PC-9 (cell line): ENCODE results near the gene PDE3B. TPM values are rescaled to one million over a fixed set of nuclear protein-coding genes. Genes with fewer than 3 reads are reported as not detected.
"Not testable (repeated sequence)": the region's sequence is repeated elsewhere in the genome, so short reads cannot be mapped to it uniquely, and the experiment has no call there.

Experiments used
- BruUV-seq: library from RNA; stranded (reverse); fragments of 400-500 nt; replicated peaks from 2 replicates; lab custom pipeline; 2021; lab: Mats Ljungman, UMichigan
- CTCF ChIA-PET: fragments of 300-600 bp; sonication (Branson Sonifier 250); formaldehyde crosslinking; loops from one replicate; lab custom pipeline; 2022; ENCODE audit warnings: antibody characterized with exemption; lab: Charles Lee
- POLR2A ChIA-PET: fragments of 300-600 bp; sonication (Branson Sonifier 250); formaldehyde crosslinking; loops from one replicate; lab custom pipeline; 2022; ENCODE audit warnings: antibody characterized with exemption; ENCODE audit not compliant: unreplicated experiment; lab: Charles Lee
- DNase-seq, 2 experiments: peaks; one replicate each; pipeline versions ENCODE4 v3.0.0 to v3.0.0-alpha.2; 2015 to 2022; ENCODE audit warnings: mixed read lengths in 1 of 2
- H2AFZ ChIP-seq: fragments of 200-600 bp; sonication (generic); 2 replicates; pipeline ENCODE4 v1.8.1; 2017; ENCODE audit warnings: antibody characterized with exemption
- H3F3A ChIP-seq: fragments of 200-600 bp; sonication (generic); 2 replicates; pipeline ENCODE4 v1.8.1; 2017; ENCODE audit warnings: antibody characterized with exemption, mild to moderate bottlenecking, low read depth; ENCODE audit not compliant: insufficient read depth
- H3K27ac ChIP-seq: fragments of 200-600 bp; sonication (generic); 2 replicates; pipeline ENCODE4 v1.6.1; 2016; ENCODE audit warnings: mixed run types
- H3K27me3 ChIP-seq: fragments of 200-600 bp; sonication (generic); 2 replicates; pipeline ENCODE4 v1.6.1; 2016; ENCODE audit warnings: low read depth, mixed run types; ENCODE audit not compliant: insufficient read depth
- H3K36me3 ChIP-seq: fragments of 200-600 bp; sonication (generic); 2 replicates; pipeline ENCODE4 v1.6.1; 2016; ENCODE audit warnings: low read depth, mixed run types
- H3K4me1 ChIP-seq: fragments of 200-600 bp; sonication (generic); replicated peaks from 2 replicates; pipeline ENCODE4 v1.6.1; 2016; ENCODE audit warnings: mixed run types; ENCODE audit not compliant: insufficient read depth
- H3K4me2 ChIP-seq: fragments of 200-600 bp; sonication (generic); 2 replicates; pipeline ENCODE4 v1.6.1; 2017; ENCODE audit warnings: mixed run types
- H3K4me3 ChIP-seq: fragments of 200-600 bp; sonication (generic); 2 replicates; pipeline ENCODE4 v1.6.1; 2016; ENCODE audit warnings: mixed run types
- H3K79me2 ChIP-seq: fragments of 200-600 bp; sonication (generic); 2 replicates; pipeline ENCODE4 v1.6.1; 2017; ENCODE audit warnings: low read depth, mixed run types
- H3K9me2 ChIP-seq: fragments of 200-600 bp; sonication (generic); 2 replicates; pipeline ENCODE4 v1.8.1; 2017; ENCODE audit warnings: mild to moderate bottlenecking; ENCODE audit not compliant: insufficient read depth
- H3K9me3 ChIP-seq: fragments of 200-600 bp; sonication (generic); 2 replicates; pipeline ENCODE4 v1.8.1; 2016; ENCODE audit warnings: low read depth; ENCODE audit not compliant: insufficient read depth
- H4K20me1 ChIP-seq: fragments of 200-600 bp; sonication (generic); 2 replicates; pipeline ENCODE4 v1.8.1; 2017; ENCODE audit not compliant: insufficient read depth
- EZH2 ChIP-seq: fragments of 200-600 bp; sonication (generic); IDR thresholded peaks from 2 replicates; pipeline ENCODE4 v1.8.0; 2017; ENCODE audit warnings: antibody characterized with exemption, low read depth
- intact Hi-C: fragments of 100-400 bp; cut with micrococcal nuclease; formaldehyde crosslinking; loops from one replicate; pipeline ENCODE4 v1.10.0; 2022; ENCODE audit not compliant: unreplicated experiment
- total RNA-seq: library from RNA; stranded (reverse); gene quantifications from 2 replicates; pipeline ENCODE4 v1.2.3, GENCODE V29; 2021
- TF ChIP-seq, protein P1 (sequence below): fragments of 200-600 bp; sonication (generic); conservative IDR thresholded peaks from 2 replicates; pipeline ENCODE4 v1.6.1; 2017; ENCODE audit warnings: mixed run types, antibody characterized with exemption, mild to moderate bottlenecking, moderate library complexity

The PDE3B gene
- total RNA-seq, 1 experiment from 2014 or later: not detected

DNA sequence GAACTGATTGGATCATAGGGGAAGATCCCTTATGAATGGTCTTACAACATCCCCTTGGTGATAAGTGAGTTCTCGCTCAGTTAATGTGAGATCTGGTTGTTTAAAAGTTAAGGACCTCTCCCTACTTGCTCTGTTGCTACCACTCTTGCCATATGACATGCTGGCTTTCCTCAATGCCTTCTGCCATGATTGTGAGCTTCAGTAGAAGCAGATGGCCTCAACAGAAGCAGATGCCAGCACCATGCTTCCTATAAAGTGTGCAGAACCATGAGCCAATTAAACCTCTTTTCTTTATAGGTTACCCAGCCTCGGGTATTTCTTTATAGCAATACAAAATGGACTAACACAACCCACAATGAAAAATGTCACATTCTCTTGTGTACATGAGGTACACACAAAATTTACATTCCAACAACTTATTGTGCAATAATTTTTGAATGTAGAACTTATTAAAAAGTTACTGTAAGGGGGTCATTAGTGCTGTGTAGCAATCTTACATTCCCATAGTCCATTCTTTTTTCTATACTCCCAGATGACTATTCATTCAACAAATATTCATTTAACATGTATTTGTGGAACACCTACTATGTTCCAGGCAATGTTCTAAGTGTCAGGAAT lies 238.1 kb downstream of the PDE3B start:
- Histone ChIP-seq H3K4me3 (no peak overlapping the region), H3K79me2 (no peaks in the 10 kb centered on the region), H3K4me1 (no peaks in the 10 kb centered on the region), H3K27ac (no peak overlapping the region), H3K27me3 (no peaks in the 10 kb centered on the region), H4K20me1 (no peaks in the 10 kb centered on the region), H3K4me2 (no peak overlapping the region), H3F3A (no peaks in the 10 kb centered on the region), H3K36me3 (no peaks in the 10 kb centered on the region), H3K9me3 (no peaks in the 10 kb centered on the region), H2AFZ (no peak overlapping the region), H3K9me2 (no peaks in the 10 kb centered on the region)
- no TSS peak for BruUV-seq
- CTCF ChIA-PET: no interaction called here
- TF ChIP-seq, protein P1, sequence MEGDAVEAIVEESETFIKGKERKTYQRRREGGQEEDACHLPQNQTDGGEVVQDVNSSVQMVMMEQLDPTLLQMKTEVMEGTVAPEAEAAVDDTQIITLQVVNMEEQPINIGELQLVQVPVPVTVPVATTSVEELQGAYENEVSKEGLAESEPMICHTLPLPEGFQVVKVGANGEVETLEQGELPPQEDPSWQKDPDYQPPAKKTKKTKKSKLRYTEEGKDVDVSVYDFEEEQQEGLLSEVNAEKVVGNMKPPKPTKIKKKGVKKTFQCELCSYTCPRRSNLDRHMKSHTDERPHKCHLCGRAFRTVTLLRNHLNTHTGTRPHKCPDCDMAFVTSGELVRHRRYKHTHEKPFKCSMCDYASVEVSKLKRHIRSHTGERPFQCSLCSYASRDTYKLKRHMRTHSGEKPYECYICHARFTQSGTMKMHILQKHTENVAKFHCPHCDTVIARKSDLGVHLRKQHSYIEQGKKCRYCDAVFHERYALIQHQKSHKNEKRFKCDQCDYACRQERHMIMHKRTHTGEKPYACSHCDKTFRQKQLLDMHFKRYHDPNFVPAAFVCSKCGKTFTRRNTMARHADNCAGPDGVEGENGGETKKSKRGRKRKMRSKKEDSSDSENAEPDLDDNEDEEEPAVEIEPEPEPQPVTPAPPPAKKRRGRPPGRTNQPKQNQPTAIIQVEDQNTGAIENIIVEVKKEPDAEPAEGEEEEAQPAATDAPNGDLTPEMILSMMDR: no peak
- TF ChIP-seq EZH2: no peak
- intact Hi-C loops: no loop called here
- POLR2A ChIA-PET: no interaction called here
- DNase-seq: no peak

DNA sequence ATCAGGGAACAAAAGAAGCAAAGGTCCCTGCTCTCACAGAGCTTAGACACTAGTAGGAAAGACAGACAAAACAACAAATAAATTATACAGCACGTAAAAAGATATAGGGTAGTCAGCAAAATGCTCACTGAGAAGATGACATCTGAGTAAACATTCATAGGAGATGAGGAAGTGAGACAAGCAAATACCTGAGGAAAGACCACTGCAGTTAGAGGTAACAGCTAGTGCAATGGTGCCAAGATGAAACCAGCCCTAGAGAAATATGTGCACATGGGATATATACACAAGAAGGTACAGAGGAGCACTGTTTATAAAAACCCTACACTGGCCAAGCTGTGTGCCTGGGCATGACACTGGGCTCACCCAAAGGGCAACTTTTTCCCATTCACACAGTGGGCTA lies 238.6 kb downstream of the PDE3B start:
- H4K20me1 ChIP-seq: no peaks in the 10 kb centered on the region
- no peak for DNase-seq
- no peaks in the 10 kb centered on the region for H3K79me2 ChIP-seq
- no peaks in the 10 kb centered on the region for H3K9me3 ChIP-seq
- intact Hi-C loops: no loop called here
- no peak overlapping the region for H3K4me2 ChIP-seq
- no peak overlapping the region for H3K27ac ChIP-seq
- no peaks in the 10 kb centered on the region for H3K9me2 ChIP-seq
- POLR2A ChIA-PET: no interaction called here
- H3K4me1 ChIP-seq: no peaks in the 10 kb centered on the region
- BruUV-seq: no TSS peak
- TF ChIP-seq EZH2: no peak
- TF ChIP-seq, protein P1: no peak
- H2AFZ ChIP-seq: no peak overlapping the region
- no peaks in the 10 kb centered on the region for H3K36me3 ChIP-seq
- H3K27me3 ChIP-seq: no peaks in the 10 kb centered on the region
- H3F3A ChIP-seq: no peaks in the 10 kb centered on the region
- CTCF ChIA-PET: no interaction called here
- no peak overlapping the region for H3K4me3 ChIP-seq

DNA sequence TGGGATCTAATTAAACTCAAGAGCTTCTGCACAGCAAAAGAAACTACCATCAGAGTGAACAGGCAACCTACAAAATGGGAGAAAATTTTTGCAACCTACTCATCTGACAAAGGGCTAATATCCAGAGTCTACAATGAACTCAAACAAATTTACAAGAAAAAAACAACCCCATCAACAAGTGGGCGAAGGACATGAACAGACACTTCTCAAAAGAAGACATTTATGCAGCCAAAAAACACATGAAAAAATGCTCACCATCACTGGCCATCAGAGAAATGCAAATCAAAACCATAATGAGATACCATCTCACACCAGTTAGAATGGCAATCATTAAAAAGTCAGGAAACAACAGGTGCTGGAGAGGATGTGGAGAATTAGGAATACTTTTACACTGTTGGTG lies 240.1 kb downstream of the PDE3B start:
- H3K9me3 ChIP-seq, intact Hi-C loops, POLR2A ChIA-PET, H3K9me2 ChIP-seq, H3K79me2 ChIP-seq, BruUV-seq, H2AFZ ChIP-seq, H3K27ac ChIP-seq, H3F3A ChIP-seq, H3K36me3 ChIP-seq, H3K27me3 ChIP-seq, H4K20me1 ChIP-seq, CTCF ChIA-PET, H3K4me1 ChIP-seq, H3K4me3 ChIP-seq, DNase-seq, H3K4me2 ChIP-seq: not testable (repeated sequence)
